T47D (cell line): ENCODE measurements around the gene OPTC.

Experiments used
- DNase-seq, 2 experiments: peaks; one replicate each; pipeline versions ENCODE4 v3.0.0 to v3.0.0-alpha.2; 2011 to 2012; ENCODE audit warnings: low read depth in 1 of 2, low spot score in 1 of 2
- JUND ChIP-seq: IDR thresholded peaks from 2 replicates; pipeline ENCODE4 v1.6.1; 2012; ENCODE audit warnings: low read depth
- in situ Hi-C: cut with HindIII; loops from 2 replicates; pipeline ENCODE4 v1.10.0; 2016; ENCODE audit warnings: low sequenced_read_pairs, low pct_unique_long_range_greater_than_20kb

Gene OPTC

DNA sequence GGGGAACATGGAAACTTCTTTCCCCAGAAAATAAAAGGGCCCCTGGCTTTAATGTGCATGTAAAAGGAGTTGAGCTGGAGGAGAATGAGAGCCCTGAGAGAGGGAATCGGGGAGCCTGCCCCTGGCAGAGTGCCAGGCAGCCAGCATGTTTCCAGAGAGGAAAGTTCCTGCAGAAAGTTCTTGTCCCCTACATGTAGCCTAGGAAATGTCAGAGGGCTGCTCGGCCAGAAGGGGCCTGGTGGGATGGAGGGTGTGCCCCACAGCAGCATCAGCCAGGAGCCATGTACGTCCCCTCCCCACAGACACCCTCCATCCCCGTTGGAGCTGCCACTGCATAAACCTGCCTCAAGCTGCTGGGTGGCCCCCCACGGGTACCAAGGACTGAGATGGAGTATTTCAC is 23.7 kb upstream of the OPTC start:
- no peak for TF ChIP-seq JUND
- in situ Hi-C loops = no loop called here
- DNase-seq = no peak

DNA sequence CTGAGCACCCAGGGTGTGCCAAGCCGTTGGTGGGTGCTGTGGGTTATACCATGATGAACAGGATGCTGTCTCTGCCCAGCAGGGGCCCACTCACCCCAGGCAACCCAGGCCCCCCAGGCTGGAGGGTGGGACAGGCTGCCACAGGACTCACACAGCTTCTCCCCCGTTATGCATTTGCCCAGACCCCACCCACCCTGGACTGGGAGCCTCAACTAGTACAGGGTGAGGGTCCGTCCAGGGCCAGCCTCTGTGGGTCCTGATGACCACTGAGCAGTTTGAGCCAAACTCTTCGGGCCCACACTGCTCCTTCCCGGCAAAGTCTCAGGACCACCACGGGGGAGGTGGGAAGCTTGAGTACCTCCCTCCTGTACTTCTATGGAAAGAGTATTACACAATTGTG is 22.1 kb upstream of the OPTC start:
- TF ChIP-seq JUND = no peak
- in situ Hi-C loops = no loop called here
- no peak for DNase-seq

DNA sequence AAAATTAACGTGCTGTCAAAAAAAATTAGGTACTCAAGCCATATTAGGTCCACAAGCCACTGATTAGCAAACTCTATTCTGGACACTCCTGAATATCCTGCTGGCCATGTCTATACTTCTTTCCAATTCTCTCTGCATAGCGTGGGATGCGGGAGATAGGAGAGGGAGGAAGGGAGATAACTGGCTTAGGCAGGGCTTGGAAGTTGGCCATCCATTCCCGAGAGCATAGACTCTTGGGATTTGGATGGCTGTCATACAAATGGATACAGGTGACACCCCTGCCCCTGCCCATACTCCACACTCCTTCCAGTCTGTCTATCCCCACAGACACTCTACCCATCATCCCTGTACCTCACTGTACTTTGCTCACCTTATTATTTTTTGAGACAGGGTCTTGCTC is 20.7 kb upstream of the OPTC start:
- no peak for DNase-seq
- in situ Hi-C loops = no loop called here
- TF ChIP-seq JUND = no peak

DNA sequence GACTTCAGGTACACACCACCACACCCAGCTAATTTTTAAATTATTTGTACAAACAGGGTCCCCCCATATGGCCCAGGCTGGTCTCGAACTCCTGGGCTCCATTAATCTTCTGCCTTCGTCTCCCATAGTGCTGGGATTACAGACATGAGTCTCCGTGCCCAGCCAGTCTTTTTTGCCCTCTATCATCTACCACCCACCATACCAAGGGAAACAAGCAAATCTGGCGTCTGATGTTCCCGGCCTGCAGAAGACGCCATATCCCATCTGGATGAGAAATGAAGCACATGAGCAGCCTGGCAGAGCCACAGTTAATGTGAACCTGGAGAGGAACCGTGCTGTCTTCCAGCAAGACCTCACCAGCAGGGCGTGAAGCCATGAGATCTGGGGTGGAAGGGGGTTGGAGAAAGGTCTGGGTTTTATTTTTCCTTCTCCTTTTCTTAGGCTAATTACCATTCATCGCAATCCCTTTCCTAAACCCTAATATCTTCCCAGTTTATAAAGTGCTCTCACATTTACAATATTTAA is 20.1 kb upstream of the OPTC start:
- DNase-seq = no peak
- TF ChIP-seq JUND = no peak
- in situ Hi-C loops = no loop called here

DNA sequence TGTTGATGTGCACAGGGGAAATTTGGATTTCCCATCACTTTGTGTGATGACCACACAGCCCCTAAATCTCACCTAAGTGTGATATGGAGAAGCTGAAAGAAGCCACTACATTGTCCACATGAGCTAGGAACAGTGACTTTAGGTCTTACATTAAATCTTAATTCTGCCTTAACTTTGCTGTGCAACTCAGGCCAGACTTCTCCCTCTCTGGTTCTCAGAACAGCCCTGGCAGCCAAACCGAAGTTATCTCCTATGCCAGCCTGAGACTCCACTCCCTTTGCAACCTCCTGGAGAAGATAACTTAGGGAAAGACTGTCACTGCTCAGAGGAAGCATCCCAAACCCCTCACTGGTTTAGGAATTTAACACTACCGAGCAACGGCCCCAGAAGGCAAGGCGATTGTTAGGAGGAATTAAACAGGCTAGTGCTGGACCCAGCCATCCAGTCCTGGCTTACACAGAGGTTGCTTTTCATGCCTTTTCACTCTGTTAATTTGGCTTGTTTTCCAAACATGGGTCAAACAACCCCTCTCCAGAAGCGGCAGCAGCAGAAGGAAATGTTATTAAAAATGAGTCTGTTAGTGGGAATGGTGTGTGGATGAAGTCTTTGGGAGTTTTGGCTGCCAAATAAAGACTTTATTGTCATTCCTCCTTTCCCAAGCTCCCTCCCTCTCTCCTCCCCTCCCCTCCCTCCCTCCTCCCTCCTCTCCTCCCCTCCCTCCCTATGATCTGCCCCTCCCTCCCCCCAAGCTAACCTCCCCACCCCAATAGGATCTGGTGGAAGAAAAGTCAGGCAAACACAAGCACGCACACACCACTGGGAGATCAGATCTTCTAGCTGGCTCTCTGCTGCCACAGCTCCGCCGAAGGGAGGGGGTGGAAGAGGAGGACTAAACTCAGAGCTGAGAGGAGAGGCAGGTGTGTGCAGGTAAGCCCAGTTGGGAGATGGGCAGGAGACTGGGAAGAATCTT is 18.7 kb upstream of the OPTC start, which contains the start of gene PRELP:
Gene PRELP (plus strand): TSS at position 795 of the 970 bp plus-strand sequence. CDS start 7,379 bp downstream, outside the sequence.
- peak; percentile 65 to 78 for DNase-seq
- in situ Hi-C loops = no loop called here
- no peak for TF ChIP-seq JUND

DNA sequence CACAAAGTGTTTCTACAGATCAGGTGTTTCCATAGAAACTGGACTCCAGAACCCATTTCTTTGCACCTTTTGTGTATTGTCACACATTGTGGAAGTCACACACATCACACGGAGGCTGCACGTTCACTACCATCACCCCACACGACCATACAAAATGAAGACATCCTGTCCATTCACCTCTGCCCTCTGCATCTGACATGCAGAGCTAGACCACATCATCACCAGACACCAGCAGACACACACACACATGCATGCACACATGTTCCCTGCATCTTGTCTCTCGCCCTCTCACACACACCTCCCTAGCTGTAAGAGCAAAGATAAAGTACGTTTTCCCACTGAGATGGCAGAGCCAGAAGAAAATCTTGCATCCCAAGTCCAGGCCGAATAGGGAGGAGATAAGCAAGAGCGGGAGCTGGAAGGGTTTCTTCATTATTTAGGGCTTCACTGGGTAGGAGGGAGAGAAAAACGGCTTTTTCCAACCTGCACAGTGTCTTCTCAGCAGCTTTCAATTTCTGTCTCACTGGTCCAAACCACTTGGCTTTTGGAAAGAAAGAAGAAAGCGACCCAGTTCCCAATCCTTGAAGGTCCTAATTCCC is 17.6 kb upstream of the OPTC start:
- no peak for DNase-seq
- in situ Hi-C loops = no loop called here
- TF ChIP-seq JUND = no peak

DNA sequence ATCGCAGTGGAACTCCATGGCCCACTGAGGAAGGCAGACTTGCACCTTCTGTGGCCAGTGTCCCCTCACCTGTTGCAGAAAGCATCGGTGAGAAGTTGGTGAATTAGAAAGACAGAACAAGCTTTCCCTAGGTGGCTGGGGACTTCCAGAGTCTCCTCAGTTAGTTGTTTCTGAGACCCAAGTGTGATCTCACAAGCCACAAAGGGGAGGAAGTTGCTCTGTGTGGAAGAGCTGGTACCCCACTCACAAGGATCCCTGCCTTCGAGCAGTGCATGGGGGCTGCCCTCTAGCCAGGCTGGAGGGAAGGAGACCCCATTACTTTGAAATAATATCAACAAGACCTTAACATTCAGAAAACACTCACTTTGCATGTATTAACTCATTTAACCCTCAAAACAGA is 16.2 kb upstream of the OPTC start:
- no peak for DNase-seq

DNA sequence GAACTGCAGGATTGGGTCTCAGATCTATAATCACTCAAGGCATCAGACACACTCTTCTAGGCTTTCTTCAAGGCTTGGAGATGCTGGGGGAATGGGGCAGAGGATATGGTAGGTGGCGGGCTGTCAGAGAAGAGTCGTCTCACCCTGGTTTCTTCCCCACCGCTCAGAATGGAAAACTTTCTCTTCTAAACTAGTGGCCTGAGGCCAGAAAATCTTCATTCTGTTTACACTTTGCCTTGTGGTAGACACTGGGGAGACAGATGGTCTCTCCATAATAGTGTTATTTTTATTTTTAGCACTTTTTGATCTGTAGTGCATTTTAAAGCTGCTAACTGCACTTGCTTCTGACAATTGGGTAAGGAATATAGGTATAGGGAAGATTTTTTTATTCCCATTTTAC is 15.7 kb upstream of the OPTC start:
- in situ Hi-C loops = no loop called here

More for the DNA sequence above, 16.2 kb upstream of the OPTC start:
- no peak for TF ChIP-seq JUND
- in situ Hi-C loops = no loop called here

DNA sequence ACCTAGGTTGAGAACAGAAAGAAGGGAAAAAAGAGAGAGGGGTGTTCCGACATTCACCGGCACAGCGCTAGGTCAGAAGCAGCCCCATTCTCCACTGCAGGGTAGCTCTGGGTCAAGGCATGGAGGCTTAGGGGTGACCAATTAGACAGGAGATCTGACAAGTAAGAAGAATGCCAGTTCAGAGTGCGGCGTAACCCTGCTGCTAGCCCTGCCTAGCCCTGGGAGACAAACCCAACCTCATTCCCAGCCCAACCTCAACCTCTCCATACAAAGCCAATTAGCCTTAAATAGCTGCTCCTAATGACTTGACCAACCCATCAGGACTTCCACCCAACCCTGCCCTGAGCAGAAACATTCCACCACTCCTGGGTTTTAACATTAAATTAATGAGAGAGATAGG is 15.0 kb upstream of the OPTC start:
- no peak for TF ChIP-seq JUND
- DNase-seq = no peak
- in situ Hi-C loops = no loop called here

More for the DNA sequence above, 15.7 kb upstream of the OPTC start:
- no peak for DNase-seq
- no peak for TF ChIP-seq JUND

DNA sequence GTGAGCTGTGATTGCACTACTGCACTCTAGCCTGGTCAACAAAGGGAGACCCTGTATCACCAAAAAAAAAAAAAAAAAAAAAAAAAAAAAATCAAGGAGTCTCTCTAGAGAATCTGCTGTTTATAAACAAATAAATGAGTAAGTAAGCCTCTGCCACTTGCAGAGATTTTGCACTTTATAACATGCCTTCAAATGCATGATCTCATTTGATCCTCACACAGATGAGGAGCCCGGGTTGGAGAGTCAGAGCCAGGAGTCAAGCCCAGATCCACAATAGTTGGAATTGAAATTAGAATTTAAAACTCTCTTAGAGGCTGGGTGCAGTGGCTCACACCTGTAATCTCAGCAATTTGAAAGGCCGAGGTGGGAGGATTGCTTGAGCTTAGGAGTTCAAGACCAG is 14.3 kb upstream of the OPTC start:
- DNase-seq = no peak
- TF ChIP-seq JUND = no peak
- in situ Hi-C loops = no loop called here

DNA sequence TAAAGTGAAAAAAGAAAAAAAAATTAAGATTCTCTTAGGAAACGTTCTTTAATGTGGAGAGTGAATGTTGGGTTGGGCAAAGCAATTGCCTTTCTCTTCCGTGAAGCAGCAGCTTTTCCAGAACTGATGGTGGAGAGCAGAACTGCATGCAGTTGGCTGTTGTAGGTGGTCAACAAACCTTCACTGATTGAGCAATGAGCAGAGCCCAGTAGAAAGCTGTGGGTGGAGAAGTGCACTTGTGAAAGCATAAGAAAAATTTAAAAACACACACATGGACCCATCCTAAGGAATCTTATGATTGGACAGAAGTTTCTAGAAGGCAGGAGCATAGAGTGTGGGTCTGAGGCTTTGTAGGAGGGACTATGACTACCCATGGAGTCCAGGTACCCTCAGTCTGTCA is 13.9 kb upstream of the OPTC start:
- in situ Hi-C loops = no loop called here
- peak in 1 of 2 experiments; percentile 10 for DNase-seq
- no peak for TF ChIP-seq JUND

DNA sequence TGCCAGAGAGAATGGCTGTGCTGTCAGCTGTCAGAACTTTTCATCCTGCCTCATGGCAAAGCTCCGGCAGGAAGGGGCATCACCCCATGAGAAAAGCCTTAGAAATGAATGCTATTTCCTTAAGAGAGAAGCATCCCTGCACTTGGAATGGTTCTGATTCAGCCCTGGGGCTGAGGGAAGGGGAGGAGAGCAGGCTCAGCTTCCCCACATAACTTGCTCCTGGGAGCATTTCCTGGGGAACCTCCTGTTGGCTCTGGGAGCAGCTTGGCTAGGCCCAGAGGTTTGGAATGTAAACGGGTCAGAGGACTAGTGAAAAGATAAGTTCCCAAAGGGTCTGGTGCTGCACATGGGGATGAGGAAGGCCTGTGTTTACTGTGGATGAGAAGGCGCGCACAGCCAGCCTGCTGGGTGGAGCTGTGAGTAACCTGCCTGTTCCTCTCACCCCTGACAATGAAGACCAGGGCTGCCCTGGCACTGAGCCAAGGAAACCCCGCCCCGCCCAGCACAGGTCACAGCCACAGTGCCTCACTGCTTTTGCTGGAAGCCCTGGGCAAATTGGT is 13.3 kb upstream of the OPTC start:
- in situ Hi-C loops = no loop called here
- no peak for TF ChIP-seq JUND
- peak; percentile 63 to 77 for DNase-seq

DNA sequence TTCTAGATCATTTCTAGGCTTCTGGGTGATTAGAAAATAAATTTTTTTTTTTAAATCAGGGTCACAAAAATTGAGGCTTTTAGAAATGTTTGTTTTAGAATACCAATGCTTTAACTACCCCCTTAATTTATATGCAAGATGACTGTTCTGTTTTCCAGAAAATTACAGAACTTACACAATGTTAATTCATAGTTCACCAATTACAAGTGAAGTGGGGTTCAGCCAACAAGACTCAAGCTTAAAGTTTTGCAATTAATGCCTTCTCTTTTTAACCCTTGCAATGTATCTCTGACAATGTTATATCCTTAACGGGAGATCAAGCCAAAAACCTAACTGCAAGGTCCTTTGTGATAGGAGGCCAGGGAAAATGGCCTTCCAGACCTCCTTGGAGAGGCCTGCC is 12.8 kb upstream of the OPTC start:
- in situ Hi-C loops = no loop called here
- DNase-seq = no peak
- TF ChIP-seq JUND = no peak
